GM21723 (cell line): ENCODE measurements around the gene GZMH.
"Not testable (repeated sequence)": the region's sequence is repeated elsewhere in the genome, so short reads cannot be mapped to it uniquely, and the experiment has no call there.

Experiments
- ATAC-seq: cut with Tn5 transposase; IDR thresholded peaks from one replicate; pipeline ENCODE4 v1.9.1; 2021; ENCODE audit warnings: mild to moderate bottlenecking, moderate library complexity; ENCODE audit not compliant: unreplicated experiment

The GZMH gene

GRCh38 chr14:24595073-24595808 lies 14.2 kb downstream of the GZMH start:
- ATAC-seq = no peak

GRCh38 chr14:24591004-24591403 lies 18.5 kb downstream of the GZMH start:
- not testable (repeated sequence) for ATAC-seq

GRCh38 chr14:24584402-24584801 lies 25.1 kb downstream of the GZMH start:
- ATAC-seq = not testable (repeated sequence)

DNA sequence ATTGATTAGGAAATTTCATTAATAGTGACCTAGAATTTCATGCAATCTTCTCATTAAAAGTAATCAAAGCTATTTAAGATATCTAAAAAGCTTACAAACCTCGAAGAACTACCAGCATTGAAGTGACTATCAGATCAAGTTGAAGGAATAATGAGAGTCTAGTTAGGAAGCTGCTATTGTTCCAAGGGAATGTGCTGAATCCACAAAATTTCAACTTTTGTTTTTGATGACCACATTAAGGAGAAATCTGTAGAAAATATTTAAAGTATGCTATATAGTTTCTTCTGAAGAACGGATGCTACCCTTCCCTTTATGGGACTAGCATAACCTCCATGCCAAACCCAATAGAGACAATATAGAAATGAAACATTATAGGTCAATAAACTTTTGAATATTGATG lies 30.9 kb downstream of the GZMH start:
- ATAC-seq = no peak

GRCh38 chr14:24576771-24577170 lies 32.7 kb downstream of the GZMH start:
- no peak for ATAC-seq

GRCh38 chr14:24576182-24576581 lies 33.3 kb downstream of the GZMH start, which contains the start of gene CTSG:
Gene CTSG, minus strand, starts transcription at chr14:24576250. Its CDS starts 27 bp downstream, at chr14:24576223.
- ATAC-seq = no peak

DNA sequence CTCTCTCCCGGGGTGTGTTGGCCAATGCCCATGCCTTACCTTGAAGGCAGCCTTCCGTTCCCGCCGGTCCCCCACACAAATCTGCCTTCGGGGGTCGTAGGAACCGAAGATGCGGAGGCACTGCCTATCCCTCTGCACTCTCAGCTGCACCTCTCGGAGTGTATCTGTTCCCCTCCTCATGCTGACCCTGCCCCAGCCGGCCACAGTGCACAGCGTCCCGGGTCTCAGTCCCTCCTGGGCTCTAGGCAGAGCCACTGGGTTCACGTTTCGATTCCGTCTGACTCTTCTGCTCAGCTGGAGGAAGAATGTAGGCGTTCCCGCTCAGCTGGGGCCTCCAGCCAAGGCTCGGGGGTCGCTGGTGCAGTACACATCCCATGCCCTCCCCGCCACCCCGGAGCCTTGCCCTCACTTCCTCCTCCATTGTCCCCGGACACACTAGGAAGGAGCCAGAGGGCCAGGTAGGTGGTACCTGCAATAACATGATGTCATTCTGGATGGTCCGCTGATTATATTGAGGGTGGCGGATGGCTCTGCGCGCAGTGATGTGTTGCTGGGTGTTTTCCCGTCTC lies 35.2 kb downstream of the GZMH start:
- ATAC-seq = no peak

GRCh38 chr14:24566318-24566717 lies 43.2 kb downstream of the GZMH start:
- no peak for ATAC-seq

DNA sequence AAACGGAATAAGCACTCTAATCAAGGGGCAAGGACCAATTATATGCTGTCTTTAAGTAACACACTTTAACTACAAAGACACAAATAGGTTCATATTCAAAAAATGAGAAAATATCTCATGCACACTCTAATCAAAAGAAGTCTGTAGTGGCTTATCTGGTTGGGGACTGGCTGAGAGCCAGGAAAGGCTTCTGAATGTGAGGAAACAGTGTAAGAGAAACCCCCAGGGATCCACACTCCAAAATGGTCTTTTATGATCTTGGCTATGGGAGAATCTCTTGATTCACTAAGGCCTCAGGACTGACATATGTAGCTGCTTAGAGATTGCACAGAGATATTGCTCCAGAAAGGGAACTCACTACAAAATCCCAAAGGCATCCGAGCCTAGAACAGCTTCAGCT lies 43.7 kb downstream of the GZMH start:
- ATAC-seq = no peak

GRCh38 chr14:24563505-24563904 lies 46.0 kb downstream of the GZMH start:
- ATAC-seq = no peak

DNA sequence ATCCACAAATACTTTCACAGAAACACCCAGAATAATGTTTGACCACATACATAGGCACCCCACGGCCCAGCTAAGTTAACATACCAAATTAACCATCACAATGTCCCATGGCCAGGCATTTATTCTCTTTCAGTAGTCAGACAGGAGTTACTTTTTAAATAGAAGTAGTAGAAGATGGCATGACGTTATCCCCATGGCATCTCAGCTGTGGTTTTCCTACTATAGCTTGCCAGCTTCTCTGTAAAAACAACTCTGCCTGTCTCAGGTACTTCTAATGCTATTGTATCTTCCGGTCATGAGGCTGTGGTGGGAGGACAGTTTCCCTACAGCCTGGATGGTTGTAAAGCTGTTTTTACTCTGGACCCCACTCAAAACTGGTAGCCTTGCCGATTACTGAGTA lies 52.7 kb downstream of the GZMH start:
- no peak for ATAC-seq
